ENCODE data around the gene CARD11. TPM values are rescaled to one million over a fixed set of nuclear protein-coding genes. Genes with fewer than 3 reads are reported as not detected.

CARD11 gene
- total and polyA plus RNA-seq, 2 experiments from 2014 or later, result 17.7 to 29.0 TPM

DNA sequence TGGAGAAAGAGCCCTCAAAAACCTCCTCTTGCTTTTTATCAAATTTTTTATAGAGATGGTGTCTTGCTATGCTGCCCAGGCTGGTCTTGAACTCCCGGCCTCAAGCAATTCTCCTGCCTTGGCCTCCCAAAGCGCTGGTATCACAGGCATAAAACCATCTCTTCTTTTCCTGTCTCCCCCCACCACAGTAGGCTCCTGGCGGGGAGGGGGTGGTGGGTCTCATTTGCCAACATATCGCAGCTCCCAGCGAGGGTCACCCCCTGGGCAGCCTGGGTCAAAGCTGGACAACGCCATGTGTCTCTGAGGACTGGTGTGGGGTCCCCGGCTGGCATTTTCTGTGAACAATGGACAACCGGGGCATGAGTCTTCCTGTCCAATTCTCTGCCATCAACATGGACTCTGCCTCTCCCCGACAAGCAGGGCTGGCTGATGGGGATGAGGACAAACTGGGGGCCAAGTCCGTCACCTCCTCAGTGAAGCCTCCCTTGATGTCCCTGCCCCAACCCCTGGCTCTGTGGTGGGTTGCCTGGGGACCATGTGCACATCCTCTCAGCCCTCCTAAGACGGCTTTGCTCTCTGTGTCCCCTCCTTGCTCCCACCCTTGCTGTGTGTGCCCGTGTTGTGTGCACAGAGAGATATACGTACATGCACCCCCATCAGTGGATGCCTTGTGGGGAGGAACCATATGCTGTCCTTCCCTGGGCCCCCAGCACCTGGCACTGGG lies 113.2 kb downstream of the CARD11 start:
- H3K79me2 ChIP-seq (replicated peaks; ENCODE audit: insufficient read depth), result no peaks in the 10 kb centered on the region
- no peaks in the 10 kb centered on the region for H4K20me1 ChIP-seq (replicated peaks; ENCODE audit: insufficient read depth)
- TF ChIP-seq JUNB (IDR thresholded peaks at IDR 0.05; ENCODE audit: unreplicated experiment) (no peak), REST (IDR thresholded peaks at IDR 0.05; ENCODE audit: unreplicated experiment) (no peak), CREB1 (CRISPR knock-in tag; IDR thresholded peaks at IDR 0.05; ENCODE audit: low read depth) (no peak), ETS1 (IDR thresholded peaks at IDR 0.05) (no peak), POLR2AphosphoS5 (IDR thresholded peaks at IDR 0.05; ENCODE audit: low read depth) (no peak), STAT1 (IDR thresholded peaks at IDR 0.05; ENCODE audit: unreplicated experiment) (no peak), ZNF114 (CRISPR knock-in tag; IDR thresholded peaks at IDR 0.05) (no peak), EZH2 (IDR thresholded peaks at IDR 0.05; ENCODE audit: low read depth, unreplicated experiment) (no peak), ZNF331 (CRISPR knock-in tag; IDR thresholded peaks at IDR 0.05; ENCODE audit: low read depth) (no peak), NANOG (IDR thresholded peaks at IDR 0.05; ENCODE audit: borderline replicate concordance) (no peak), EZH2phosphoT487 (IDR thresholded peaks at IDR 0.05; ENCODE audit: unreplicated experiment) (no peak)
- TF ChIP-seq, protein P1, sequence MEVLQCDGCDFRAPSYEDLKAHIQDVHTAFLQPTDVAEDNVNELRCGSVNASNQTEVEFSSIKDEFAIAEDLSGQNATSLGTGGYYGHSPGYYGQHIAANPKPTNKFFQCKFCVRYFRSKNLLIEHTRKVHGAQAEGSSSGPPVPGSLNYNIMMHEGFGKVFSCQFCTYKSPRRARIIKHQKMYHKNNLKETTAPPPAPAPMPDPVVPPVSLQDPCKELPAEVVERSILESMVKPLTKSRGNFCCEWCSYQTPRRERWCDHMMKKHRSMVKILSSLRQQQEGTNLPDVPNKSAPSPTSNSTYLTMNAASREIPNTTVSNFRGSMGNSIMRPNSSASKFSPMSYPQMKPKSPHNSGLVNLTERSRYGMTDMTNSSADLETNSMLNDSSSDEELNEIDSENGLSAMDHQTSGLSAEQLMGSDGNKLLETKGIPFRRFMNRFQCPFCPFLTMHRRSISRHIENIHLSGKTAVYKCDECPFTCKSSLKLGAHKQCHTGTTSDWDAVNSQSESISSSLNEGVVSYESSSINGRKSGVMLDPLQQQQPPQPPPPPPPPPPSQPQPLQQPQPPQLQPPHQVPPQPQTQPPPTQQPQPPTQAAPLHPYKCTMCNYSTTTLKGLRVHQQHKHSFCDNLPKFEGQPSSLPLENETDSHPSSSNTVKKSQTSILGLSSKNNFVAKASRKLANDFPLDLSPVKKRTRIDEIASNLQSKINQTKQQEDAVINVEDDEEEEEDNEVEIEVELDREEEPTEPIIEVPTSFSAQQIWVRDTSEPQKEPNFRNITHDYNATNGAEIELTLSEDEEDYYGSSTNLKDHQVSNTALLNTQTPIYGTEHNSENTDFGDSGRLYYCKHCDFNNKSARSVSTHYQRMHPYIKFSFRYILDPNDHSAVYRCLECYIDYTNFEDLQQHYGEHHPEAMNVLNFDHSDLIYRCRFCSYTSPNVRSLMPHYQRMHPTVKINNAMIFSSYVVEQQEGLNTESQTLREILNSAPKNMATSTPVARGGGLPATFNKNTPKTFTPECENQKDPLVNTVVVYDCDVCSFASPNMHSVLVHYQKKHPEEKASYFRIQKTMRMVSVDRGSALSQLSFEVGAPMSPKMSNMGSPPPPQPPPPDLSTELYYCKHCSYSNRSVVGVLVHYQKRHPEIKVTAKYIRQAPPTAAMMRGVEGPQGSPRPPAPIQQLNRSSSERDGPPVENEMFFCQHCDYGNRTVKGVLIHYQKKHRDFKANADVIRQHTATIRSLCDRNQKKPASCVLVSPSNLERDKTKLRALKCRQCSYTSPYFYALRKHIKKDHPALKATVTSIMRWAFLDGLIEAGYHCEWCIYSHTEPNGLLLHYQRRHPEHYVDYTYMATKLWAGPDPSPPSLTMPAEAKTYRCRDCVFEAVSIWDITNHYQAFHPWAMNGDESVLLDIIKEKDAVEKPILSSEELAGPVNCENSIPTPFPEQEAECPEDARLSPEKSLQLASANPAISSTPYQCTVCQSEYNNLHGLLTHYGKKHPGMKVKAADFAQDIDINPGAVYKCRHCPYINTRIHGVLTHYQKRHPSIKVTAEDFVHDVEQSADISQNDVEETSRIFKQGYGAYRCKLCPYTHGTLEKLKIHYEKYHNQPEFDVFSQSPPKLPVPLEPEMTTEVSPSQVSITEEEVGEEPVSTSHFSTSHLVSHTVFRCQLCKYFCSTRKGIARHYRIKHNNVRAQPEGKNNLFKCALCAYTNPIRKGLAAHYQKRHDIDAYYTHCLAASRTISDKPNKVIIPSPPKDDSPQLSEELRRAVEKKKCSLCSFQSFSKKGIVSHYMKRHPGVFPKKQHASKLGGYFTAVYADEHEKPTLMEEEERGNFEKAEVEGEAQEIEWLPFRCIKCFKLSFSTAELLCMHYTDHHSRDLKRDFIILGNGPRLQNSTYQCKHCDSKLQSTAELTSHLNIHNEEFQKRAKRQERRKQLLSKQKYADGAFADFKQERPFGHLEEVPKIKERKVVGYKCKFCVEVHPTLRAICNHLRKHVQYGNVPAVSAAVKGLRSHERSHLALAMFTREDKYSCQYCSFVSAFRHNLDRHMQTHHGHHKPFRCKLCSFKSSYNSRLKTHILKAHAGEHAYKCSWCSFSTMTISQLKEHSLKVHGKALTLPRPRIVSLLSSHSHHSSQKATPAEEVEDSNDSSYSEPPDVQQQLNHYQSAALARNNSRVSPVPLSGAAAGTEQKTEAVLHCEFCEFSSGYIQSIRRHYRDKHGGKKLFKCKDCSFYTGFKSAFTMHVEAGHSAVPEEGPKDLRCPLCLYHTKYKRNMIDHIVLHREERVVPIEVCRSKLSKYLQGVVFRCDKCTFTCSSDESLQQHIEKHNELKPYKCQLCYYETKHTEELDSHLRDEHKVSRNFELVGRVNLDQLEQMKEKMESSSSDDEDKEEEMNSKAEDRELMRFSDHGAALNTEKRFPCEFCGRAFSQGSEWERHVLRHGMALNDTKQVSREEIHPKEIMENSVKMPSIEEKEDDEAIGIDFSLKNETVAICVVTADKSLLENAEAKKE (CRISPR knock-in tag; IDR thresholded peaks at IDR 0.05), result no peak
- TF ChIP-seq, protein P2, sequence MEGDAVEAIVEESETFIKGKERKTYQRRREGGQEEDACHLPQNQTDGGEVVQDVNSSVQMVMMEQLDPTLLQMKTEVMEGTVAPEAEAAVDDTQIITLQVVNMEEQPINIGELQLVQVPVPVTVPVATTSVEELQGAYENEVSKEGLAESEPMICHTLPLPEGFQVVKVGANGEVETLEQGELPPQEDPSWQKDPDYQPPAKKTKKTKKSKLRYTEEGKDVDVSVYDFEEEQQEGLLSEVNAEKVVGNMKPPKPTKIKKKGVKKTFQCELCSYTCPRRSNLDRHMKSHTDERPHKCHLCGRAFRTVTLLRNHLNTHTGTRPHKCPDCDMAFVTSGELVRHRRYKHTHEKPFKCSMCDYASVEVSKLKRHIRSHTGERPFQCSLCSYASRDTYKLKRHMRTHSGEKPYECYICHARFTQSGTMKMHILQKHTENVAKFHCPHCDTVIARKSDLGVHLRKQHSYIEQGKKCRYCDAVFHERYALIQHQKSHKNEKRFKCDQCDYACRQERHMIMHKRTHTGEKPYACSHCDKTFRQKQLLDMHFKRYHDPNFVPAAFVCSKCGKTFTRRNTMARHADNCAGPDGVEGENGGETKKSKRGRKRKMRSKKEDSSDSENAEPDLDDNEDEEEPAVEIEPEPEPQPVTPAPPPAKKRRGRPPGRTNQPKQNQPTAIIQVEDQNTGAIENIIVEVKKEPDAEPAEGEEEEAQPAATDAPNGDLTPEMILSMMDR (conservative IDR thresholded peaks at IDR 0.05; ENCODE audit: low read depth in 2 of 2), result no peak
- no peak overlapping the region for H3K4me2 ChIP-seq
- no peaks in the 10 kb centered on the region for H3K9me2 ChIP-seq (ENCODE audit: insufficient read depth)
- Mint-ChIP-seq H3K4me1 (no peaks in the 10 kb centered on the region), H3K9me3 (no peaks in the 10 kb centered on the region), H3K36me3 (ENCODE audit: low read depth) (peaks cover 6% of the 10 kb centered on the region; the same call in 1 of the 3 replicates), H3K27me3 (ENCODE audit: insufficient read depth, low read depth, poor library complexity) (peaks cover 19% of the 10 kb centered on the region), H3K4me3 (no peak overlapping the region), H3K27ac (no peak overlapping the region)
- no peaks in the 10 kb centered on the region for H3K4me1 ChIP-seq (ENCODE audit: insufficient read depth)
- H3F3A ChIP-seq (replicated peaks; ENCODE audit: low read depth), result no peaks in the 10 kb centered on the region
- ATAC-seq (no peak), DNase-seq (ENCODE audit: low spot score) (no peak)
- no peak overlapping the region for H3K4me3 ChIP-seq
- no peak overlapping the region for H3K27ac ChIP-seq (ENCODE audit: low read depth)
- no peaks in the 10 kb centered on the region for H3K27me3 ChIP-seq (ENCODE audit: insufficient read depth)
- H3K36me3 ChIP-seq (ENCODE audit: insufficient read depth), result no peaks in the 10 kb centered on the region
- H2AFZ ChIP-seq, result no peak overlapping the region
